NB4 (cell line): Measurements from ENCODE around the gene CLDN7.

Source experiments
- DNase-seq: peaks from one replicate; pipeline ENCODE4 v3.0.0; 2010; ENCODE audit warnings: low read depth
- H3K4me3 ChIP-seq: one replicate; pipeline ENCODE4 v1.5.1; 2011; ENCODE audit warnings: mild to moderate bottlenecking, low read depth, low read length, moderate library complexity
- CTCF ChIP-seq: IDR thresholded peaks from one replicate; pipeline ENCODE4 v1.5.1; 2012; ENCODE audit warnings: low read depth, low read length
- MAX ChIP-seq: IDR thresholded peaks from 2 replicates; pipeline ENCODE4 v1.6.1; 2011; ENCODE audit warnings: low read depth, low read length
- MYC ChIP-seq: IDR thresholded peaks from 2 replicates; pipeline ENCODE4 v1.6.1; 2011; ENCODE audit warnings: low read depth, low read length
- POLR2A ChIP-seq: IDR thresholded peaks from 2 replicates; pipeline ENCODE4 v1.6.1; 2011; ENCODE audit warnings: mild to moderate bottlenecking; ENCODE audit not compliant: insufficient read length; ENCODE audit errors: extremely low read depth

CLDN7 gene

GRCh38 chr17:7306911-7307685, 44.8 kb upstream of the CLDN7 start, which contains the start of gene EIF5A:
Gene EIF5A (plus strand): TSS chr17:7307628. CDS start chr17:7309636, 2,008 bp downstream.
- peak; percentile 97 for DNase-seq
- H3K4me3 ChIP-seq = peak within 1 kb of the TSS; percentile 99
- TF ChIP-seq CTCF (no peak), MYC (peak; percentile 60), MAX (peak; percentile 79), POLR2A (peak; percentile 58)

GRCh38 chr17:7304179-7304578, 41.9 kb upstream of the CLDN7 start:
- H3K4me3 ChIP-seq = no peak overlapping the region
- no peak for DNase-seq
- TF ChIP-seq MYC (no peak), POLR2A (no peak), MAX (no peak), CTCF (no peak)

- TF ChIP-seq MAX = peak; percentile 97
- TF ChIP-seq CTCF = peak; percentile 60
- peak; percentile 97 for TF ChIP-seq MYC
- no peak for TF ChIP-seq POLR2A
- DNase-seq = peak; percentile 85
- H3K4me3 ChIP-seq = no peak overlapping the region
Observed at GRCh38 chr17:7296189-7296861, 34.0 kb upstream of the CLDN7 start.

GRCh38 chr17:7295230-7296180, 33.2 kb upstream of the CLDN7 start:
- TF ChIP-seq MYC (no peak), POLR2A (no peak), MAX (no peak), CTCF (no peak)
- no peak overlapping the region for H3K4me3 ChIP-seq
- DNase-seq = no peak

- TF ChIP-seq MAX = no peak
- TF ChIP-seq CTCF = no peak
- TF ChIP-seq MYC = no peak
- TF ChIP-seq POLR2A = no peak
Observed at GRCh38 chr17:7294614-7295153, 32.4 kb upstream of the CLDN7 start, which contains the start of gene YBX2. Gene YBX2 (minus strand): TSS chr17:7294639. CDS start chr17:7294500, 139 bp downstream.

More at GRCh38 chr17:7294614-7295153, 32.4 kb upstream of the CLDN7 start, which contains the start of gene YBX2:
- no peak within 1 kb of the TSS for H3K4me3 ChIP-seq
- peak; percentile 59 for DNase-seq
